Stimulated activated CD8-positive, alpha-beta memory T cell treated with anti-CD3 and anti-CD28 coated beads, Interleukin-7, amount 100 ng/mL, for 1 hour (primary cell): ENCODE measurements around the gene FBXO34.
"Not testable (repeated sequence)": the region's sequence is repeated elsewhere in the genome, so short reads cannot be mapped to it uniquely, and the experiment has no call there.

Experiments used
- DNase-seq, 2 donors: peaks; one replicate each; pipeline ENCODE4 v3.0.0-alpha.2; 2020; ENCODE audit warnings: low read depth in 2 of 2

FBXO34 gene

GRCh38 chr14:55348766-55349453 is 77.7 kb downstream of the FBXO34 start:
- DNase-seq = no peak

- no peak for DNase-seq
Measured at GRCh38 chr14:55349565-55349964, 78.3 kb downstream of the FBXO34 start.

DNA sequence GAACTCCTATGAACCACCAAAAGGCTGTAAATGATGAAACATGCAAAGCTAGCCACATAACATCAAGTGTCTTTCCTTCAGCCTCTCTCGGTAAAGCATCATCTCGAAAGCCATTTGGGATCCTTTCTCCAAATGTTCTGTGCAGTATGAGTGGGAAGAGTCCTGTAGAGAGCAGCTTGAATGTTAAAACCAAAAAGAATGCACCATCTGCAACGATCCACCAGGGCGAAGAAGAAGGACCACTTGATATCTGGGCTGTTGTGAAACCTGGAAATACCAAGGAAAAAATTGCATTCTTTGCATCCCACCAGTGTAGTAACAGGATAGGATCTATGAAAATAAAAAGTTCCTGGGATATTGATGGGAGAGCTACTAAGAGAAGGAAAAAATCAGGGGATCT is 79.2 kb downstream of the FBXO34 start:
- DNase-seq = no peak

DNA sequence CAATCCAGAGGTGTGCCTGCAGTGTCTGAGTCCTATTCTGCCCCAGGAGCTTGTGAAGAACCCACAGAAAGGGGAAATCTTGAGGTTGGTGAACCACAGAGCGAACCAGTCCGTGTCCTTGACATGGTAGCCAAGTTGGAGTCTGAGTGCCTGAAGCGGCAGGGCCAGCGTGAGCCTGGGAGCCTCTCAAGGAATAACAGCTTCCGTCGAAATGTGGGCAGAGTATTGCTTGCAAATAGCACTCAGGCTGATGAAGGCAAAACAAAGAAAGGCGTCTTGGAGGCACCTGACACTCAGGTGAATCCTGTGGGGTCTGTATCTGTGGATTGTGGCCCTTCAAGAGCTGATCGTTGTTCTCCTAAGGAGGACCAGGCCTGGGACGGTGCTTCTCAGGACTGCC is 79.9 kb downstream of the FBXO34 start:
- DNase-seq = no peak

DNA sequence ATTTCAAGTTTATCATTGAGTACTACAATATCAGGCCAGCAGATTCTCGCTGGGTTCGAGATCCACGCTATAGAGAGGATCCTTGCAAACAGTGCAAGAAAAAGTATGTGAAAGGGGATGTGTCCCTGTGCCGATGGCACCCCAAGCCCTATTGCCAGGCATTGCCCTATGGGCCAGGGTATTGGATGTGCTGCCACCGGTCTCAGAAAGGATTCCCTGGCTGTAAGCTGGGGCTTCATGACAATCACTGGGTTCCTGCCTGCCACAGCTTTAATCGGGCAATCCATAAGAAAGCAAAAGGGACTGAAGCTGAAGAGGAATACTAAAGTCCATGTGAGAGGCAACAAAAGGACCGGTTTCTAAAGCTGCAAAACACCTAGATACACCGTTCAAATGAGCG is 81.0 kb downstream of the FBXO34 start:
- DNase-seq = no peak

- no peak for DNase-seq
Measured at GRCh38 chr14:55353686-55354467, 82.7 kb downstream of the FBXO34 start.

DNA sequence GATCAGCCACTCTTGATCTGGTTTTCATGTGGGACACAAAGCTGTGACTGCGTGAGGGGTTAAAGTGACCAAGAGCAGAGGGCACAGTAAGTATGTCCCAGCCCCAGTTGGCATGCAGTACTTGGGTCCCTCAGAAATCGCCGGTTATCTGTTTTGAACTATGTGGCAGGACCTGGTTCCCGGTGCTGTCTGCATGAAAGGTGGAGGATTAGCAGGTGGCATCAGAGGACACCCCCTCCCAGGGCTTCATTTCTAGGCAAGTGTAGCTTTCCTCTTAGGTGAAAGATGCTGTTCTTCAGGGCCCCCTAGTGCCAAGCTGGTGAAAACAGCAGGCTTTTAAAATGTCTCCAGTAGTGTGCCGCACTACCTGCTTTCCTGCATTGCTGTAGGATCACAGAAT is 83.3 kb downstream of the FBXO34 start:
- DNase-seq = peak in 1 of 2 donors; percentile 23

GRCh38 chr14:55355922-55356321 is 84.7 kb downstream of the FBXO34 start:
- no peak for DNase-seq

- no peak for DNase-seq
Measured at GRCh38 chr14:55356913-55357312, 85.7 kb downstream of the FBXO34 start.

- no peak for DNase-seq
Measured at GRCh38 chr14:55359307-55359706, 88.1 kb downstream of the FBXO34 start.

- no peak for DNase-seq
Measured at GRCh38 chr14:55361190-55361589, 90.0 kb downstream of the FBXO34 start.

DNA sequence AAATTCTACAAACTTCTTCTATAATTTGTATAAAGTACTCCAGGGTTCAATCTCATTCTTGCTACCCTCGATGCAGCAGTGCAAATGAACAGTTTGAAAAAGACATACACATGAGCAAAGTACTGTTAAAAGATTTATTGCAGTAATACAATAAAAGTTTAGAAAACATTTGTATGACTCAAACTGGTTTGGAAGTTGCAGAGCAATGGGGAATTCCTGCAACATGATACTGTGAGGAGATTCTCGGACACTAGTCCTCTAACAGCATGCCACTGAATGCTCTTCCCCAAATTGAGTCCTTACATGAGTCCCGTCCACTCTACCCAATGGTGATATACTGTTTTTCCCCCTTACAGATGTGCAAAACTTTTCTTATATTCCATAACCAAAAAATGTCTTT is 95.0 kb downstream of the FBXO34 start:
- no peak for DNase-seq

DNA sequence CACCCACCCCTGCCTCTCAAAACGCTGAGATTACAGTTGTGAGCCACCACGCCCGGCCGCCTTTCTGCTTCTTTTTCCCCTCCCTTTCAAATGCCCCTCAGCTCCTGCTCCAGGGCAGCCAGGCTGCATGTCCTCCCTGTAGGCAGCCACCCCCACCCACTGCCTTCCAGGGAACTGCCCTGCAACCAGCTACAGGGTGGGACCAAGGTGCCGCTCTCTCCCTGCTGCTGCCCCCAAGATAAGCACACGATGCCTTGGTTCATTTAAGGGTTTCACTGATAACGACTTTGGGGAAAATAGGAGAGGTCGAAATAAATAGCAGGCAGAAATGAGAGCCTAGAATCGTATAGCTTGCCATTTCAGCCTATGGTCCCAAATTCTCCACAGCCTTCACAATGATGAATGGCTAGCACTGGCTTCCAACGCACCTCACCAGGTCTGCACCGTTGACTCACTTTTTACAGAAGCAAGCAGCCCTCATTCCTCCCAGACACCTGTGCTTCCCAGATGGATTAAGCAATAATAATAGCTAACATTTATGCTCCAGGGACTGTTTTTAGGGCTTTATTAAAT is 99.7 kb downstream of the FBXO34 start:
- DNase-seq = no peak

GRCh38 chr14:55372423-55372822 is 101.2 kb downstream of the FBXO34 start:
- no peak for DNase-seq

- DNase-seq = no peak
Measured at GRCh38 chr14:55372825-55373224, 101.6 kb downstream of the FBXO34 start.

- DNase-seq = no peak
Measured at GRCh38 chr14:55373784-55374705, 102.8 kb downstream of the FBXO34 start.

GRCh38 chr14:55374771-55375170 is 103.5 kb downstream of the FBXO34 start:
- DNase-seq = no peak

DNA sequence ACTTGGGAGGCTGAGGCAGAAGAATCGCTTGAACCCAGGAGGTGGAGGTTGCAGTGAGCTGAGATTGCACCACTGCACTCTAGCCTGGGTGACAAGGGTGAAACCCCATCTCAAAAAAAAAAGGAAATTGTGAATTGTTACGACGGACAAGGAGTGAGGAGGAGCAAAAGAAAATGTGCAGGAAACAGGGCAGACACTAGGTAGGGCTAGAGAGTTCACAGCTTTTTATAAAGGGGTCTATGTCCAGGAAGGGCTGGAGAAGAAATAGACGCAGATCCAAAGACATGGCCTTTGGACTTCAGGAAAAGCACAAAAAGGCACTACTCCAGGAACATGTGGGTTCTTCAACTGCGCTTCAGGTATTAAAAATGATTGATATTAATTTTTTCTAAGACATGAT is 106.0 kb downstream of the FBXO34 start:
- DNase-seq = no peak

- no peak for DNase-seq
Measured at GRCh38 chr14:55381040-55381439, 109.8 kb downstream of the FBXO34 start.

- DNase-seq = no peak
Measured at GRCh38 chr14:55381561-55381960, 110.3 kb downstream of the FBXO34 start.

- no peak for DNase-seq
Measured at GRCh38 chr14:55382483-55382882, 111.3 kb downstream of the FBXO34 start.

GRCh38 chr14:55383056-55383466 is 111.8 kb downstream of the FBXO34 start:
- not testable (repeated sequence) for DNase-seq
